Esophagus squamous epithelium (tissue), 4 donors: ENCODE data around the gene TBC1D2B.

ENCODE experiments used
- CTCF ChIP-seq, 6 experiments: fragments of 450-650 bp in 4 of 6; fragments of 200-600 bp in 2 of 6; sonication (generic) in 2 of 6; IDR thresholded peaks; one replicate each; pipeline ENCODE4 v1.5.1; 2016 to 2019; ENCODE audit warnings: antibody characterized with exemption in 6 of 6, mild to moderate bottlenecking in 4 of 6, moderate library complexity in 4 of 6
- POLR2A ChIP-seq, 4 donors: fragments of 450-650 bp; IDR thresholded peaks; one replicate each; pipeline ENCODE4 v1.6.1; 2017; ENCODE audit warnings: antibody characterized with exemption in 4 of 4, mild to moderate bottlenecking in 4 of 4, moderate library complexity in 3 of 4

GRCh38 chr15:77975332-77976094 is 102.0 kb downstream of the TBC1D2B start:
- TF ChIP-seq POLR2A (IDR thresholded peaks at IDR 0.05): no peak
- TF ChIP-seq CTCF (IDR thresholded peaks at IDR 0.05): no peak
